Measurements from ENCODE around the gene SLC41A3.
"Not testable (repeated sequence)": the region's sequence is repeated elsewhere in the genome, so short reads cannot be mapped to it uniquely, and the experiment has no call there.

Gene SLC41A3

GRCh38 chr3:126103121-126104027 is 19.4 kb upstream of the SLC41A3 start:
- Histone ChIP-seq H3K27ac (ENCODE audit: low read length) (no peak overlapping the region), H3K4me3 (ENCODE audit: low read length) (no peak overlapping the region), H3K27me3 (ENCODE audit: control insufficient read depth, insufficient read depth, low read length) (no peaks in the 10 kb centered on the region), H3K9ac (ENCODE audit: low read length) (no peak overlapping the region), H3K36me3 (ENCODE audit: control insufficient read depth, low read depth, low read length) (no peaks in the 10 kb centered on the region), H3K4me1 (ENCODE audit: control insufficient read depth, low read depth, low read length) (no peaks in the 10 kb centered on the region), H3K9me3 (ENCODE audit: control insufficient read depth, low read depth, low read length) (no peaks in the 10 kb centered on the region)

GRCh38 chr3:126102530-126102951 is 18.6 kb upstream of the SLC41A3 start:
- H3K27me3 ChIP-seq (ENCODE audit: control insufficient read depth, insufficient read depth, low read length): no peaks in the 10 kb centered on the region
- H3K27ac ChIP-seq (ENCODE audit: low read length): no peak overlapping the region
- no peaks in the 10 kb centered on the region for H3K36me3 ChIP-seq (ENCODE audit: control insufficient read depth, low read depth, low read length)
- H3K4me3 ChIP-seq (ENCODE audit: low read length): no peak overlapping the region
- no peak overlapping the region for H3K9ac ChIP-seq (ENCODE audit: low read length)
- no peaks in the 10 kb centered on the region for H3K4me1 ChIP-seq (ENCODE audit: control insufficient read depth, low read depth, low read length)
- H3K9me3 ChIP-seq (ENCODE audit: control insufficient read depth, low read depth, low read length): no peaks in the 10 kb centered on the region

DNA sequence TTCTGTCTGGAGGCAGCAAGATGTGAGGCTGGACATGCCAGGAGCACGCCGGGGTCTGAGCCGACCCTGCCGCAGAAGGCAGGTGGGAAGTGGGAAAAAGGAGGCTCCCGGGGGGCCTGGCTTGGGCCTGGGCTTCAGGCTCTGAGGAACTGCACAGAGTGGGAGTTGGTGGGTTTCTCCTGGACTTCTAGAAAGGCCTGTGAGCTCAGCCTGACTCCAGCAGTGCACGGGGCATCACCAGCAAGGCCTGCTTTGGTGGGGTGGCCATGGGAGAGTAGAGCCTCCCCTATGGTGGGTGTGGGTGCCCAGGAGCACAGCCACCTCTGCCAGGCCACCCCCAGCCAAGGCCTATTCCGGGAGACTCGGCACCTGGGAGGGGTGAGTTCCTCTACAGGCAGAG is 18.1 kb upstream of the SLC41A3 start:
- H3K9me3 ChIP-seq (ENCODE audit: control insufficient read depth, low read depth, low read length): peaks cover under 1% of the 10 kb centered on the region
- H3K27ac ChIP-seq (ENCODE audit: low read length): no peak overlapping the region
- H3K9ac ChIP-seq (ENCODE audit: low read length): no peak overlapping the region
- no peak overlapping the region for H3K4me3 ChIP-seq (ENCODE audit: low read length)
- H3K36me3 ChIP-seq (ENCODE audit: control insufficient read depth, low read depth, low read length): no peaks in the 10 kb centered on the region
- H3K27me3 ChIP-seq (ENCODE audit: control insufficient read depth, insufficient read depth, low read length): no peaks in the 10 kb centered on the region
- no peaks in the 10 kb centered on the region for H3K4me1 ChIP-seq (ENCODE audit: control insufficient read depth, low read depth, low read length)

GRCh38 chr3:126101521-126101982 is 17.6 kb upstream of the SLC41A3 start:
- Histone ChIP-seq H3K9ac (ENCODE audit: low read length) (no peak overlapping the region), H3K27ac (ENCODE audit: low read length) (no peak overlapping the region), H3K4me3 (ENCODE audit: low read length) (no peak overlapping the region), H3K4me1 (ENCODE audit: control insufficient read depth, low read depth, low read length) (no peaks in the 10 kb centered on the region), H3K27me3 (ENCODE audit: control insufficient read depth, insufficient read depth, low read length) (no peaks in the 10 kb centered on the region), H3K36me3 (ENCODE audit: control insufficient read depth, low read depth, low read length) (no peaks in the 10 kb centered on the region), H3K9me3 (ENCODE audit: control insufficient read depth, low read depth, low read length) (peaks cover 4% of the 10 kb centered on the region)

GRCh38 chr3:126100634-126101301 is 16.8 kb upstream of the SLC41A3 start:
- Histone ChIP-seq H3K27ac (ENCODE audit: low read length) (no peak overlapping the region), H3K27me3 (ENCODE audit: control insufficient read depth, insufficient read depth, low read length) (no peaks in the 10 kb centered on the region), H3K9me3 (ENCODE audit: control insufficient read depth, low read depth, low read length) (peaks cover 8% of the 10 kb centered on the region), H3K4me3 (ENCODE audit: low read length) (no peak overlapping the region), H3K36me3 (ENCODE audit: control insufficient read depth, low read depth, low read length) (no peaks in the 10 kb centered on the region), H3K4me1 (ENCODE audit: control insufficient read depth, low read depth, low read length) (no peaks in the 10 kb centered on the region), H3K9ac (ENCODE audit: low read length) (no peak overlapping the region)

DNA sequence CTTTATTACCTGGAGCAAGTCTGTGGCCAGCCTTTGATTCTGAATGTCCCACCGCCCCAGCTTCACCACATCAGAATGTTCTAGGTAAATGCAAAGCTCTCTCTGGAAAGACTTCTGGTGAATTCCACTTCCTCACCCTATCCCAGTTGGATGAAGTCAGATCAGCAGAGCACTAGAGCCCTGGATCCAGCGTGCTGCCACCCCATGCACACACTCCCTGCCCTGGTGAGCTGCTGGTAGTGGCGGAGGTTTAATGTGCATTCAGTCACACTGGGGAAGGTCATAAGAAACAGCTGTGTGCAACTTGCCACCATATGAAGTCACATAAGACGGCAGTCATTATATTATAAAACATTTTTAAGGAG is 16.3 kb upstream of the SLC41A3 start:
- peaks cover 9% of the 10 kb centered on the region for H3K9me3 ChIP-seq (ENCODE audit: control insufficient read depth, low read depth, low read length)
- H3K27me3 ChIP-seq (ENCODE audit: control insufficient read depth, insufficient read depth, low read length): no peaks in the 10 kb centered on the region
- H3K9ac ChIP-seq (ENCODE audit: low read length): no peak overlapping the region
- H3K4me3 ChIP-seq (ENCODE audit: low read length): no peak overlapping the region
- H3K36me3 ChIP-seq (ENCODE audit: control insufficient read depth, low read depth, low read length): no peaks in the 10 kb centered on the region
- no peaks in the 10 kb centered on the region for H3K4me1 ChIP-seq (ENCODE audit: control insufficient read depth, low read depth, low read length)
- no peak overlapping the region for H3K27ac ChIP-seq (ENCODE audit: low read length)

- Histone ChIP-seq H3K36me3 (ENCODE audit: control insufficient read depth, low read depth, low read length) (no peaks in the 10 kb centered on the region), H3K4me3 (ENCODE audit: low read length) (no peak overlapping the region), H3K27me3 (ENCODE audit: control insufficient read depth, insufficient read depth, low read length) (no peaks in the 10 kb centered on the region), H3K27ac (ENCODE audit: low read length) (no peak overlapping the region), H3K4me1 (ENCODE audit: control insufficient read depth, low read depth, low read length) (no peaks in the 10 kb centered on the region), H3K9ac (ENCODE audit: low read length) (no peak overlapping the region), H3K9me3 (ENCODE audit: control insufficient read depth, low read depth, low read length) (peaks cover 9% of the 10 kb centered on the region)
These were observed 14.5 kb upstream of the SLC41A3 start for GRCh38 chr3:126098391-126098858.

GRCh38 chr3:126097801-126098200 is 13.9 kb upstream of the SLC41A3 start:
- H3K27me3 ChIP-seq (ENCODE audit: control insufficient read depth, insufficient read depth, low read length): no peaks in the 10 kb centered on the region
- peaks cover 9% of the 10 kb centered on the region for H3K9me3 ChIP-seq (ENCODE audit: control insufficient read depth, low read depth, low read length)
- no peaks in the 10 kb centered on the region for H3K4me1 ChIP-seq (ENCODE audit: control insufficient read depth, low read depth, low read length)
- no peak overlapping the region for H3K4me3 ChIP-seq (ENCODE audit: low read length)
- H3K36me3 ChIP-seq (ENCODE audit: control insufficient read depth, low read depth, low read length): no peaks in the 10 kb centered on the region
- H3K27ac ChIP-seq (ENCODE audit: low read length): no peak overlapping the region
- H3K9ac ChIP-seq (ENCODE audit: low read length): no peak overlapping the region

DNA sequence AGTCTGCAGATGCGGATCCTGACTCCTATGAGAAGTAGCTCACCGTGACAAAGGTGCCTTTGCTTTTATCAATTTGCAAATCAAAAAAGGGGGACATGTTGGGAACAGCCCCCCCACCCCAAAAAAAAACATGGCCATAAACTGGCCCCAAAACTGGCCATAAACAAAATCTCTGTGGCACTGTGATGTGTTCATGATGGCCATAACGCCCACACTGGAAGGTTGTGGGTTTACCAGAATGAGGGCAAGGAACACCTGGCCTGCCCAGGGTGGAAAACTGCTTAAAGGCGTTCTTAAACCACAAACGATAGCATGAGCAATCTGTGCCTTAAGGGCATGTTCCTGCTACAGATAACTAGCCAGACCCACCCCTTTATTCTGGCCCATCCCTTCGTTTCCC is 12.3 kb upstream of the SLC41A3 start:
- not testable (repeated sequence) for H3K9me3 ChIP-seq (ENCODE audit: control insufficient read depth, low read depth, low read length); H3K4me1 ChIP-seq (ENCODE audit: control insufficient read depth, low read depth, low read length); H3K4me3 ChIP-seq (ENCODE audit: low read length); H3K36me3 ChIP-seq (ENCODE audit: control insufficient read depth, low read depth, low read length); H3K9ac ChIP-seq (ENCODE audit: low read length); H3K27ac ChIP-seq (ENCODE audit: low read length); H3K27me3 ChIP-seq (ENCODE audit: control insufficient read depth, insufficient read depth, low read length)

DNA sequence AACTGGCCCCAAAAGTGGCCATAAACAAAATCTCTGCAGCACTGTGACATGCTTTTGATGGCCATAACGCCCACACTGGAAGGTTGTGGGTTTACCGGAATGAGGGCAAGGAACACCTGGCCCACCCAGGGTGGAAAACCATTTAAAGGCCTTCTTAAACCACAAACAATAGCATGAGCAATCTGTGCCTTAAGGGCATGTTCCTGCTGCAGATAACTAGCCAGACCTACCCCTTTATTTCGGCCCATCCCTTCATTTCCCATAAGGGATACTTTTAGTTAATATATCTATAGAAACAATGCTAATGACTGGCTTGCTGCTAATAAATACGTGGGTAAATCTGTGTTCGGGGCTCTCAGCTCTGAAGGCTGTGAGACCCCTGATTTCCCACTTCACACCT is 8.2 kb upstream of the SLC41A3 start:
- not testable (repeated sequence) for H3K36me3 ChIP-seq (ENCODE audit: control insufficient read depth, low read depth, low read length); H3K9ac ChIP-seq (ENCODE audit: low read length); H3K4me1 ChIP-seq (ENCODE audit: control insufficient read depth, low read depth, low read length); H3K27me3 ChIP-seq (ENCODE audit: control insufficient read depth, insufficient read depth, low read length); H3K4me3 ChIP-seq (ENCODE audit: low read length); H3K27ac ChIP-seq (ENCODE audit: low read length)
- H3K9me3 ChIP-seq (ENCODE audit: control insufficient read depth, low read depth, low read length): peaks cover 30% of the 10 kb centered on the region

DNA sequence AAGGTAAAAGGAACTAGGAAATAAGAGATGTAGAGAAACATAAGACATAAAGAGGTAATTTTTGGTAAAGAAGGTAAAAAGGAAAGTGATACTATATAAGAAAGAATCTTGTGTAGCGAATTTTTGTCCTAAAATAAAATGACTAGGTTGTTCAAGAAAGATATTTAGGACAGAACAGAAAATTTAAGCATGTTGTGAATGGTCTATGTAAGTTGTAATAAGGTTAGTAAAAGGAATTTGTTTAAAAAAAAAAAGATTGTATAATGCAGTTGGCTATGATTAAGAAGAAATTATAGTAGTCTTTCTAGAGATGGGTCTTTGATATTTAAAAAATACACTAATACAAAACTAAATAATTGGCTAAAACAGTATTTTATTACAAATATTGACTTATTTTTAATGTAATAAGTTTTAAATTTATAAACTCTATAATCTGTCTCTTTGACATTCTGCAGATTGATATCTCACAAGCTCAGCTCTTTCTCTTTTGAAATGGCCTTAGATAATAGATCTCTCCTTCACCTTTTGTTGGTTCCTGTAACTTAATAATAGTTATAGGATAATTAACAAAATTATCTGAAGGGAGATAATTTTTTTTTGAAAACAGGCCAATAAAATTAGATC is 3.7 kb upstream of the SLC41A3 start:
- no peaks in the 10 kb centered on the region for H3K36me3 ChIP-seq (ENCODE audit: control insufficient read depth, low read depth, low read length)
- H3K27ac ChIP-seq (ENCODE audit: low read length): no peak overlapping the region
- no peaks in the 10 kb centered on the region for H3K27me3 ChIP-seq (ENCODE audit: control insufficient read depth, insufficient read depth, low read length)
- no peak overlapping the region for H3K9ac ChIP-seq (ENCODE audit: low read length)
- no peaks in the 10 kb centered on the region for H3K4me1 ChIP-seq (ENCODE audit: control insufficient read depth, low read depth, low read length)
- H3K9me3 ChIP-seq (ENCODE audit: control insufficient read depth, low read depth, low read length): peaks cover 26% of the 10 kb centered on the region
- no peak overlapping the region for H3K4me3 ChIP-seq (ENCODE audit: low read length)

All from iPS-18a (cell line).